Spleen (tissue), 11 donors: ENCODE data around the gene ANKRD11. TPM values are rescaled to one million over a fixed set of nuclear protein-coding genes. Genes with fewer than 3 reads are reported as not detected.
A peak's percentile ranks its signal among the peaks of the same experiment; 100 is the strongest.

Source experiments
- DNase-seq: peaks from one replicate; pipeline ENCODE4 v3.0.0-alpha.2; 2020
- H3K27ac ChIP-seq, 8 donors: fragments of 200-600 bp; sonication (generic) in 7 of 8; 1 replicate in 4 of 8; 2 replicates in 4 of 8; pipeline versions ENCODE4 v1.5.0 to v1.8.0; 2016 to 2021; ENCODE audit warnings: inconsistent platforms in 4 of 8, mild to moderate bottlenecking in 4 of 8, moderate library complexity in 1 of 8
- H3K27me3 ChIP-seq, 7 donors: fragments of 200-600 bp; sonication (generic) in 6 of 7; replicated peaks in 1 of 7; 1 replicate in 4 of 7; 2 replicates in 3 of 7; pipeline versions ENCODE4 v1.5.0 to v1.8.0; 2016 to 2021; ENCODE audit warnings: inconsistent platforms in 3 of 7, mild to moderate bottlenecking in 1 of 7
- H3K36me3 ChIP-seq, 6 donors: fragments of 200-600 bp; sonication (generic) in 5 of 6; 1 replicate in 4 of 6; 2 replicates in 2 of 6; pipeline versions ENCODE4 v1.5.0 to v1.8.0; 2016 to 2021; ENCODE audit warnings: inconsistent platforms in 2 of 6
- H3K4me1 ChIP-seq, 6 donors: fragments of 200-600 bp; sonication (generic) in 5 of 6; 1 replicate in 3 of 6; 2 replicates in 3 of 6; pipeline versions ENCODE4 v1.5.0 to v1.8.0; 2016 to 2021; ENCODE audit warnings: inconsistent platforms in 3 of 6
- H3K4me3 ChIP-seq, 8 donors: fragments of 200-600 bp; sonication (generic) in 7 of 8; 1 replicate in 4 of 8; 2 replicates in 4 of 8; pipeline versions ENCODE4 v1.5.0 to v1.8.0; 2016 to 2021; ENCODE audit warnings: inconsistent platforms in 4 of 8, mild to moderate bottlenecking in 4 of 8, moderate library complexity in 2 of 8
- H3K9me3 ChIP-seq, 8 donors: fragments of 200-600 bp; sonication (generic) in 7 of 8; 1 replicate in 4 of 8; 2 replicates in 4 of 8; pipeline versions ENCODE4 v1.5.0 to v1.8.0; 2016 to 2021; ENCODE audit warnings: inconsistent platforms in 4 of 8
- CTCF ChIP-seq, 11 experiments: fragments of 200-600 bp in 7 of 11; fragments of 450-650 bp in 4 of 11; sonication (generic) in 4 of 11; IDR thresholded peaks in 8 of 11; conservative IDR thresholded peaks in 3 of 11; 1 replicate in 7 of 11; 2 replicates in 4 of 11; pipeline versions ENCODE4 v1.4.0 to v1.8.0; 2016 to 2021; ENCODE audit warnings: antibody characterized with exemption in 11 of 11, inconsistent platforms in 4 of 11, mild to moderate bottlenecking in 1 of 11
- POLR2A ChIP-seq, 3 donors: fragments of 450-650 bp; IDR thresholded peaks; one replicate each; pipeline ENCODE4 v1.5.1; 2017; ENCODE audit warnings: antibody characterized with exemption in 3 of 3, mild to moderate bottlenecking in 1 of 3
- POLR2AphosphoS5 ChIP-seq, 3 donors: sonication (generic); formaldehyde crosslinking; IDR thresholded peaks; one replicate each; pipeline ENCODE4 v1.5.1; 2017; ENCODE audit warnings: antibody characterized with exemption in 3 of 3
- WGBS, 5 donors: extraction: QIAGEN DNeasy Blood & Tissue Kit in 3 of 5; methylation state at CpG; one replicate each; pipeline versions ENCODE4 v1.1.5 to v1.1.7; 2013 to 2018; 5-methylcytosine and 5-hydroxymethylcytosine counted together
- intact Hi-C: fragments of 100-400 bp; cut with DNase I; formaldehyde crosslinking; loops from one replicate; pipeline ENCODE4 v1.15.0; 2023; ENCODE audit warnings: low total_unique reads
- polyA plus RNA-seq, 3 donors: library from polyadenylated mRNA; stranded (reverse); fragments of 200-250 nt; gene quantifications; one replicate each; pipeline ENCODE4 v1.2.1, GENCODE V29; 2013
- total RNA-seq, 7 donors: library from RNA; depleted of rRNA in 3 of 7; stranded (reverse); fragments of >200 nt in 3 of 7; fragmentation: NEBNext Ultra II Directional in 4 of 7; extraction: Animal tissue kit (Norgen Biotek cat#: 25700) in 4 of 7; gene quantifications; one replicate each; pipeline versions ENCODE4 v1.1.0 to v1.2.1, GENCODE V29; 2016 to 2021
- donor health status: healthy with polysubstance abuse.
- donor health status: DM: no; HTN: no; CAD: no; lungs with moderate emphysema.
- donor health status: DM: no; HTN: no; CAD: no.
- donor health status: Bipolar disorder and iron deficiency.
- donor health status: healthy.
- donor health status: DM: no; HTN: no; CAD: no.
- donor health status: DM: yes; HTN: yes; CAD: no.

Gene ANKRD11
- total and polyA plus RNA-seq, 10 donors = 29.0 to 203 (median 128) TPM

GRCh38 chr16:89298623-89299225, 191.6 kb downstream of the ANKRD11 start:
- H3K27ac ChIP-seq = peak overlapping the region in 4 of 8 donors; percentile 26 to 62 (median 44)
- H3K4me1 ChIP-seq = peaks cover 0 to 90% (median 50%) of the 10 kb centered on the region in 6 donors
- TF ChIP-seq POLR2A (IDR thresholded peaks at IDR 0.05) (no peak), POLR2AphosphoS5 (IDR thresholded peaks at IDR 0.05) (no peak), CTCF (IDR thresholded peaks at IDR 0.05 in 8 of 11, conservative IDR thresholded peaks at IDR 0.05 in 3 of 11) (no peak)
- WGBS, 5 donors = 65 to 88% (median 75%) methylated on average over 14 to 17 of the region's 17 CpGs
- H3K36me3 ChIP-seq = peaks cover 0 to 69% (median 20%) of the 10 kb centered on the region in 6 donors
- DNase-seq = no peak
- intact Hi-C loops = no loop called here
- H3K9me3 ChIP-seq = no peaks in the 10 kb centered on the region
- H3K4me3 ChIP-seq = no peak overlapping the region
- H3K27me3 ChIP-seq = no peaks in the 10 kb centered on the region

DNA sequence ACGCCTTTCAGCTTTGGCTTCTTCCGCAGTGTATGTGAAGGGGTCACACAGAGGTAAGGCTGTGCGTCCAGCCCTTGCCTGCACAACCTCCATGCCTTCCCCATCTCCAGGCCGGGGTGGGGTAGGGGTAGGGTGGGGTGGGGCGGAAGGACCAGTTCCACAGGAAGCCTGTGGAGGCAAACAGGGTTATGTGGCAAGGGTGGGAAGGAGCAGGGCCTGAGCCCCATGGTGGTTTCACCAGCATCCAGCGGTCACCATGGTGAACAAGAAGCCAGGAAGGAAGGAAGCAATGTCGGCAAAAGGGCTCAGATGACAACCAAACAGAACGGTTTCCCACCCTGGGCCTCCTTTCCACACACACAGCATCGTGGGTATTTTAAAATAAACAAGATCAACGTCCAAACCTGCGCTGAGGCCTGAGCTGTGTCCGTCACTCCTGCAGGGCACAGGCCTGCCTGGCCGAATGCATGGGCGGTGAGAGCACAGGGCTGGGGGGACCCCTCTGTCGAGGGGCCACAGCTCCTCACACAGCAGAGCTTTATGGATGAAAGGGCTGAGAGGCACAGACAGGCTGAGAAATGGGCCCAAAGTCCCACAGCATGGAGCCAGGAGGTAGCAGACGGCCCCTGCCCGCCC, 192.3 kb downstream of the ANKRD11 start:
- DNase-seq = no peak
- Histone ChIP-seq H3K4me1 (peaks cover 0 to 86% (median 44%) of the 10 kb centered on the region in 6 donors), H3K27ac (peak overlapping the region in 4 of 8 donors; percentile 26 to 62 (median 44)), H3K27me3 (no peaks in the 10 kb centered on the region), H3K9me3 (no peaks in the 10 kb centered on the region), H3K36me3 (peaks cover 0 to 64% (median 14%) of the 10 kb centered on the region in 6 donors), H3K4me3 (no peak overlapping the region)
- TF ChIP-seq POLR2A (IDR thresholded peaks at IDR 0.05) (no peak), POLR2AphosphoS5 (IDR thresholded peaks at IDR 0.05) (peak in 1 of 3 donors; percentile 51)
- 53 to 69% (median 60%) methylated on average over 17 of the region's 17 CpGs for whole genome bisulfite sequencing, 5 donors
- intact Hi-C loops = no loop called here

DNA sequence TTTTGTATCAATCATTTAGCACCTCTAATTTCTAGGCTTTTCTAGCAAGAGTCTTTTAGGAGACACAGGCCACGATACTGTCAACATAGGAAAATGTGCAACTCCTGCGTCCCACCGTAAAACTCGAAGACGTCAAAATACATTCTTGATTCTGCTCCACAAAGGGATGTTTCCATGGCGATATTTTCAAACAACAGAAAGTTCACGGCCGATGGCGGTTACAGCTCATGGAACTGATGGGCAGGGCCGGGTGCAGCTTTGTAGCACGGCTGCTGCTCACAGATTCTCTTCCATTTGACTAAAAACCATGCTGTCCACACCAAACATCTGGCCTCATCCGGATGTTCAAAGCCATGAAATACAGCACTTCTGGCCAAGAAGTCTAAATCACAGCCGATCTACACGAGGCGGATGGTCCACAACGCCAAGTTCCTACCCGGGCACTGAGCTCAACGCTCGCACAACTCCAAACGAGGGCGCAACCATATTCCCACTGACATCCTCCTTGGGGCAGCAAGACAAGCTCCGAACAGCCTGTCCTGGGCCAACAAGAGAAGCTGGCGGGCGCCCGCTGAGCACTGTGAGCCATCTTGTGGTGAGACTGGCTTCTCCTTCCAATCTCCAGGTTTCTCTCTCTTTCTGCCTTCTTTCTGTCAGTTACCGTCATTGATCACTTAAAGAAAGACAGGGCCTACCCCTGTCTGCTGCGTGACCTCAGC, 193.0 kb downstream of the ANKRD11 start:
- TF ChIP-seq POLR2A (IDR thresholded peaks at IDR 0.05) (no peak), POLR2AphosphoS5 (IDR thresholded peaks at IDR 0.05) (no peak), CTCF (IDR thresholded peaks at IDR 0.05 in 8 of 11, conservative IDR thresholded peaks at IDR 0.05 in 3 of 11) (no peak)
- no peak overlapping the region for H3K4me3 ChIP-seq
- H3K36me3 ChIP-seq = peaks cover 0 to 64% (median 12%) of the 10 kb centered on the region in 6 donors
- intact Hi-C loops = no loop called here
- H3K27ac ChIP-seq = peak overlapping the region in 2 of 8 donors; percentile 57 to 62
- no peaks in the 10 kb centered on the region for H3K9me3 ChIP-seq
- H3K4me1 ChIP-seq = peaks cover 0 to 84% (median 38%) of the 10 kb centered on the region in 6 donors
- WGBS, 5 donors = 86 to 91% (median 88%) methylated on average over 27 of the region's 27 CpGs
- H3K27me3 ChIP-seq = no peaks in the 10 kb centered on the region
- no peak for DNase-seq

DNA sequence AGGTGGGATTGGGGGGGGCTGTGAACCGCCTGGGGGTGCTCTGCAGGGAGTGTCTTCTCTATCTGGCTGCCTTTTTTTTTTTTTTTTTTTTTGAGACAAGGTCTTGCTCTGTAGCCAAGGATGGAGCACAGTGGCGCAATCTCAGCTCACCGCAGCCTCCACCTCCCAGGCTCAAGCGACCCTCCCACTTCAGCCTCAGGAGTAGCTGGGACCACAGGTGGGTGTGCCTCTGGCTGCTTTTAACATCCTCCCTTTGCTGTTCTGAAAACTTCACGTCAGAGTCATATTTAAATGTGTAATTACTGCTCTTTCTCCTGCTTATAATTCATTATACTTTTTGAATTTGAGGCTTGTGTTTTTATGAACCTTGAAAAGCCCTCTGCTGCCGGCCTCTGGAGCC, 194.4 kb downstream of the ANKRD11 start:
- no peaks in the 10 kb centered on the region for H3K9me3 ChIP-seq
- H3K27ac ChIP-seq = no peak overlapping the region
- H3K27me3 ChIP-seq = no peaks in the 10 kb centered on the region
- peaks cover 0 to 61% (median 14%) of the 10 kb centered on the region in 6 donors for H3K36me3 ChIP-seq
- WGBS, 5 donors = 52 to 81% (median 72%) methylated on average over 6 of the region's 6 CpGs
- intact Hi-C loops = no loop called here
- no peak overlapping the region for H3K4me3 ChIP-seq
- peaks cover 0 to 81% (median 32%) of the 10 kb centered on the region in 6 donors for H3K4me1 ChIP-seq
- DNase-seq = no peak
- no peak for TF ChIP-seq CTCF (IDR thresholded peaks at IDR 0.05 in 8 of 11, conservative IDR thresholded peaks at IDR 0.05 in 3 of 11)
- no peak for TF ChIP-seq POLR2AphosphoS5 (IDR thresholded peaks at IDR 0.05)
